NCI-H2029 treated with DMSO at 0.1 percent for 48 hours (cell line): Measurements from ENCODE around the gene CSDE1.

Experiments used
- DNase-seq: peaks from one replicate; lab custom pipeline; 2025; lab: John Stamatoyannopoulos, UW

CSDE1 gene

DNA sequence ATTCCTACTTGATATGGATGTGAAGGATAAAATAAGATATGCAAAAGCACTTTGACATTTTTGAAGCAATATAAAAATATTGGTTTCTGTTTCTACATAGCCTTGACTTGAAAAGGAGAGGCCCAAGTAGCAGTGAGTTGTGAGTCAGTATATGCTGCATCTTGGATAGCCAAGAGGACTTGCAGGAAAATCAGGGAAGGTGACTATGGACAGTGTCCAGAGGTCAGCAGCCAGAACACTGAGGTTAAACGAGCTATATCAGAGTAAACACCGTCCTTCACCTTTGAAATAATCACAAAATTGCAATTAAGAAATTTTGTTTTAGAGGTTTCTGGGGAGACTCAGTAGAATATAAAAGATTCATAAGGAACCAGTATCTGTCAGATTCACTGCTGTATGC is 55.9 kb downstream of the CSDE1 start:
- DNase-seq = no peak

DNA sequence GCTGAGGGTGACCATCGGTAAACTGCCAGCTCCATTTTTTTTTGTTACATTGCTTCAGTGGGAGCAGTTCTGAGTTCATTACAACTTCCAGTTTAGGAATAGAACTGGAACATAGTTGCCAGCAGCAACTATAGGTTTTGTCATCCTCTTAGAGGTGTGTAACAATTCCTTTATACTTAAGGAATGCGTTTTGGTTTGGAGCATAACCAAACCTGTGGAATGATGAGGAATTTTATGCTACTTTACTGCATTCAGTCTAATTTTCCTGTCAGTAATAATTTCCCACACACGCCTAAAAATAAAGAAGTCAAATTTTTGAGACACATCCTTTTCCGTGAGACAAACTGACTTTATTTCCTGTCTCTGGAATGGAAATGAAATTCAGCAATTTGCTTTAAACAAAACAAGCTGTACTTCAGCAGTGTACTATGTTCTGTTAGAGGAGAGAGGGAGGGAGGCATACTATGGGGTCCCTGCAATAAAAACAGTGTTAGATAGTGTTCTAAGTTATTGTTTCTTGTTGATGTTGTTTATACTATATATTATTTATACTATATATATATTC is 57.7 kb downstream of the CSDE1 start:
- DNase-seq = no peak

DNA sequence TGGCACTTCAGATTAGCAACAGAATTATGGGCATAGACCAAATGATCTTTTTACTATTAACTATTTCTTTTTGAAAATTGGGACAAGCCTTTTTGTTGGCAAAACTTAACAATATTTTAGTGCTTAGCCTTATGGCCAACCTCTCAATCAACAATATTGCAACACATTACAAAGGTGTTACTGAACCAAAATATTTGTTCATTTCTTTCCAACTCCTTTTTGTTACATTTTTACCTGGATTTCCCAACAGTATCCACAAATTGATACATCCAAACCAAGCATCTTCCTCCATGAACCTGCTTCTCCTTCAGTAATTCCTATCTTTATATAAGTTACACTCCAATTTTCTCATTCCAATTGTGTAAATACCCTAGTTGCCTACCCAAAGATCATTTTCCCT is 61.0 kb downstream of the CSDE1 start:
- no peak for DNase-seq

DNA sequence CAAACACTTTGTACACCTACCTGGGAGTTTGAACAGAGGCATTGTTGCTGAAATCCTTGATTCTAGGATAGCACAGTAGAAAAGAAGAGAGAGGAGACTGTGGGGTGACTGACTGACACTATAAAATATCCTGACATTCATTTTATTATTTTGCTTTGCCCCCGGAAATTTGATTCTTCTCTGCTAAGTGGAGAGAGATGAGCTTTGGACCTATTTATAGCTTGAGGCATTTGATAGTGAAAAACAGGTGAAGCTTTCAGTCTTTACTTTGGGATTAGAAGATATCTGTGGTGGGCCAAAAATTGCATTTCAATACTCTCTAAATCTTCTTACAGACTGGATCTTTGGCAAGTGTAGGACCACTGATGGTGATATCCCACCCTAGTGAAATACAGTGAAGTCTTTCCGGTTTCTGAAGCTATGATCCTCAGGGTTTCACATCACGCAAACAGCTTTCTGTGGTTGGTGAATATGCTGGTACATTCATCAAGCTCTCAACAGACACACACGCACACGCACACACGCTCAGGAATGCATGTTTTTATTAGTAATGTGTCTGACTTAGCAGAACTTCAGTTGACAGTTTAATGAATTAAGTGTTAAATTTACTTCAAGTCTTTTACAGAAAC is 62.2 kb downstream of the CSDE1 start, which contains the start of gene AMPD1:
TSS of gene AMPD1 (minus strand) at position 117 of the 629 bp plus-strand sequence. CDS start at position 42, 75 bp downstream.
- no peak for DNase-seq

DNA sequence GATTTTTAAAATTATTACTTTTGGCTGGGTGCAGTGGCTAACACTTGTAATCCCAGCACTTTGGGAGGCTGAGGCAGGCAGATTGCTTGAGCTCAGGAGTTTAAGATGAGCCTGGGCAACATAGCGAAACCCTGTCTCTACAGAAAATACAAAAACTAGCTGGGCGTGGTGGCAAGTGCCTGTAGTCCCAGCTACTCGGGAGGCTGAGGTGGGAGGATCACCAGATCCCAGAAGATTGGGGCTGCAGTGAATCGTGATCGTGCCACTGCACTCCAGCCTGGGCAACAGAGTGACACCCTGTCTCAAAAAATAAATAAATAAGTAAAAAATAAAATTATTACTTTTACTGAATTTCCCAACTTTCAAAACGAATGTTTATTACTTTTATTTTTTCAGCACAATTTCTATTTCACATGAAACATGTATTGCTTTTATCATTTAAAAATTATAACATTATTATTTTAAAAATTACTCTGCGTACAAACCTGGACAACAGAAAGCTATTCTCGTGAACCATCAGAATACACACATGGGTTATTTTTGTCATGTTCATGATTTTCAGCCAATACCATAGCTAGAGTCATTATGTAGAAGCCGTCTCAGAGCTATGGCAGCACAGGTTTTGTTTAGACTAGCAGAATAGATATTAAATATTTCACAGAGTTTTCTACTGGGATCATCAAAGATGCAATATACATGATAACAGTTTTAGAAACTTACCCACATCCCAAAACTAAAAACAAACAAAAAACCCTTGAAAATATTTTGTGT is 63.1 kb downstream of the CSDE1 start:
- no peak for DNase-seq

DNA sequence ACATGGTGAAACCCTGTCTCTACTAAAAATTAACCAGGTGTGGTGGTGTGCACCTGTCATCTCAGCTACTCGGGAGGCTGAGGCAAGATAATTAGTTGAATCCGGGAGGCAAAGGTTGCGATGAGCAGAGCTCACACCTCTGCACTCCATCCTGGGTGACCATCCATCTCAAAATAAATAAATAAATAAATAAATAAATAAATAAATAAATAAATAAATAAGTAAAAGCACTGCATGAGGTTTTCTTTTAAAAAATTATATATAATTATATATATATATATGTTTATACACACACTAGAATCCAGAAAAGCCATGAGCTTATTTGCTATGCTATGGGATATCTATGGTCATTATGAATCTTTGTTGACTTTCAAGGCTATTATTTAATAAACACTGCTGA is 64.8 kb downstream of the CSDE1 start:
- DNase-seq = no peak

DNA sequence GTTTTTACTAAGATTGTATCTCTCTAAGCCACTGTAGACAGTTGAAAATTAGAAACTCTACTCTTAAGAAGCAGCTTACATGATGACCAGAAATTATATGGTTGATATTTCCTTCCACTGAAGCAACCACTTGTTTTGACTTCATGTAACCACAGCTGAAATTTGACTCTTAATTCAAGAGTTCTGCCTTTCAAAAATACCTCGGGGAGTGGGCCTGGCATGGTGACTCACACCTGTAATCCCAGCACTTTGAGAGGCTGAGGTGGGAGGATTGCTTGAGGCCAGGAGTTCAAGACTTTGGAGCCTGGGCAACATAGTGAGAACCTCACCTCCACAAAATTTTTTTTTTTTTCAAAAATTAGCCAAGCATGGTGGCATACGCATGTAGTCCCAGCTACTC is 66.7 kb downstream of the CSDE1 start:
- DNase-seq = no peak

DNA sequence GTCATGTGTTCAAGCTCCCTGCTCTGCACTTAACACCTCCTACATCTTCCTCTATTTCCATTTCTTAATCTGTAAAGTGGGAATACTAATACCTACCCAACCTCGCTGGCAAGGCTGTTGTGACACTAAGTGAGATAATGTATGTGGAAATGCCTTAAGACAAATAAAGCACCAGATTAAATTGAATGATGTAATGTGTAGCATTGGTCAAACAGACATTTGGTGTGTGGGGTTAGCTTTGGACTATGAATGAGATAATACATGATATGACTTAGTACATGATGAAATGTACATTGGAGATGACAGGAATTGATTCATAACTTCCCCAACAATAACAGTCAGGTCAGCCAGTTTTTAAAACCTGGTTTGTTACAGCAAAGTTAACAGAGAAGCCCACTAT is 67.6 kb downstream of the CSDE1 start:
- DNase-seq = no peak

DNA sequence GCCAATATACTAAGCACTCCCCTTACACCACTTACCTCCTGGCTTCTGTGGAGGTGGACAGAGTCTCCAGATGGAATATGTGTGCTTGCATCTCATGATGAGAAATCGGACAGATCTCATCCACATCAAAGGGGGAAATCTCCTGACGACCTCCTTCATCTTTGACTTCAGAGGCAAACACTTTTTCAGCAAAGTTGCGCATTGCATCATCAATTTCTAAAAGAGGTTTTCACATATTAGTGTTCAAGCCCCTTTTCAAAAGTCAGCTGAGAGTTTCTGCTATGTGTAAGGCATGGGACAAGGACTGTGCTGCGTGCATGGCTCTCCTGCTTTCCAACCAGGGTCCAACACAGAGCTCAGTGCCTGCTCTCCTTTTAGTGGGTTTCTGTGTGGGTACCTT is 69.3 kb downstream of the CSDE1 start:
- DNase-seq = no peak

DNA sequence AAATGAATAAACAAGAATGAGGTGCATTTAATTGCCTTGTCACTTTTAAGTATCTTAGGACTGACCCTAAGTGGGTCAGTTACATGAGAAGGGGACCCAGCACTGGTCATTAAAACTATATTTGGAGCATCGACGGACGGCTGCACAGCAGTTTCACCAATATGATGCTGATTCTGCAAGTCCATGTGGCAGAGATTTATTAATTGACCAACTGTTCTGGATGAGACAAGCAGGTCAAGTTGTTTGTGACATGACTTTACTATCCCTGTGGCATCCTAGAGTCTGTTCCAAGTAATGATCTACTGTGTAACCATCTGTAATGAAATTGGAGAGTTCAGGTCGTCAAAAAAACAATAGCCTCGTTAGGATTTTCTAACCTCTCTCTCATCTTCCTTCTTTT is 71.9 kb downstream of the CSDE1 start:
- no peak for DNase-seq

DNA sequence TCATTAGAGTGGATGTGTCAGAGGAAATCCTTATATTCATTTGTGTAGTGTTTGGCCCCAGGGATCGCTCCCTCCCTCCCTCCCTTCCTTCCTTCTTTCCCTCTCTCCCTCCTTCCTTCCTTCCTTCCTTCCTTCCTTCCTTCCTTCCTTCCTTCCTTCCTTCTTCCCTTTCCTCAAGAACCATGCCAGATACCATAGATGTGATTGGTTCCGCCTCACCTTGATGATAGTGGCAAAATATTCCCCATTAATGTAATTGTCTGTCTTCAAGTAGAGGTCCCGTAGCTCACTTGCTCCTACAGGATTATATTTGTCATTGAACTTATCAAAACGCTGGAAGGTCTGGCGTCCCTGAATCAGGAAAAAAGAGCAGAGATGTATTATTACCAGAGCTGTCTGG is 80.1 kb downstream of the CSDE1 start:
- DNase-seq = no peak

DNA sequence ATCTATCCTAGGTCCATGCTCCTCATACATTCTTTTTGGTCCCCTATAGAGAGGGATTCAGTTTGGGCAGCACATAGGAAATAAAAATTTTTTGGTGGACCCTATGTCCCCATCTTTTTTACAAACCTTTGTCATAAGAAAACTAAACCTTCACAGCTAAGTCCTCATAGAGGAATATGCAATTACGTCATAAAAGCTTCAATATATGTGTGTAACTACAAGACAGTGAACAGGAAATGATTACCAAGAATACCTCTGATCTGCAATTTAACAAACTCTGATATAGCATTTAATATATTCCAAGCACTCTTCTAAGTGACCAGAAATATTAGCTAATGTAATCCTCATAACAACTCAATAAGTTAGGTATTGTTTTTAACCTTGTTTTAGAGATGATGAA is 81.7 kb downstream of the CSDE1 start:
- DNase-seq = no peak

DNA sequence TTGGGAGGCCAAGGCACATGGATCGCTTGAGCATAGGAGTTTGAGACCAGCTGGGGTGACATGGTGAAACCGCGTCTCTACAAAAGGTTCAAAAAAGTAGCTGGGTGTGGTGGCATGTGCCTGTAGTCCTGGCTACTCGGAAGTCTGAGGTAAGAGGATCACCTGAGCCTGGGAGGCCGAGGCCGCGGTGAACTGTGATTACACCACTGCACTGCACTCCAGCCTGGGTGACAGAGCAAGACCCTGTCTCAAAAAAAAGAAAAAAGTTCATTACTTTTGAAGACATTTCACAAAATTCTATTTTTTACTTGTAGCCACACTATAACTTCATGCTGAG is 85.9 kb downstream of the CSDE1 start:
- no peak for DNase-seq

DNA sequence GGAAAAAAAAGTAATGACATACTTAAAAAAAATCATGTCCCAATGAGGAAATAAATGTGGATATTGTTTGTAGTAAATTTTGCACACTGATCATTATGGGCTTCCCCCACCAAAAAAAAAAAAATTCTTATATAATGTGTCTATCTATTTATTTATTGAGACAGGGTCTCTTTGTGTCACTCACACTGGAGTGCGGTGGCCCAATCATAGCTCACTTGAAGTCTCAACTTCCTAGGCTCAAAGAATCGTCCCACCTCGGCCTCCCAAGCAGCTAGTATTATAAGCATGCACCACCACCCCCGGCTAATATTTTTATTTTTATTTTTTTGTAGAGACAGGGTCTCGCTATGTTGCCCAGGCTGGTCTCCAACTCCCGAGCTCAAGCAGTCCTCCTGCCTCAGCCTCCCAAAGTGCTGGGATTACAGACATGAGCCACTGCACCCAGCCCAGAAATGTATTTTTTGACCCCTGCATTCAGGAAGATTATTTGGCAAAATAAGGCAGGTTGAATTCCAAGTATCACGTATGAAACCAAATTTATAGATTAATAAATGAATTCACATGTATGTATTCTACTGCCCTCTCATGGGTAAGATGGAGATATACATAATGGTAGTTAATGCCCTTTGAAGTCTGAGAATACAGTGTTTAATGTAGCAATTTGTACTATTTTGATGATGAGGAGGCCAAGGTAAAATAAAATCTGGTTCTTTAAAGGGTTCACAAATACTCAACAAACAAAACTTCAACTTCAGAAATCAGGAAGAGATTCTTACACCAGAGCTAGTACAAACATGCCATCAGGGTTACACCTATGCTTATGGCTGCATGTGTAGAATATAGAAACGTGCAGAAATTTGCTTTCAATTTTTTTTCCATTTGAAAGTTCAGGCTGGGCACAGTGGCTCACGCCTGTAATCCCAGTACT is 86.5 kb downstream of the CSDE1 start:
- DNase-seq = no peak

DNA sequence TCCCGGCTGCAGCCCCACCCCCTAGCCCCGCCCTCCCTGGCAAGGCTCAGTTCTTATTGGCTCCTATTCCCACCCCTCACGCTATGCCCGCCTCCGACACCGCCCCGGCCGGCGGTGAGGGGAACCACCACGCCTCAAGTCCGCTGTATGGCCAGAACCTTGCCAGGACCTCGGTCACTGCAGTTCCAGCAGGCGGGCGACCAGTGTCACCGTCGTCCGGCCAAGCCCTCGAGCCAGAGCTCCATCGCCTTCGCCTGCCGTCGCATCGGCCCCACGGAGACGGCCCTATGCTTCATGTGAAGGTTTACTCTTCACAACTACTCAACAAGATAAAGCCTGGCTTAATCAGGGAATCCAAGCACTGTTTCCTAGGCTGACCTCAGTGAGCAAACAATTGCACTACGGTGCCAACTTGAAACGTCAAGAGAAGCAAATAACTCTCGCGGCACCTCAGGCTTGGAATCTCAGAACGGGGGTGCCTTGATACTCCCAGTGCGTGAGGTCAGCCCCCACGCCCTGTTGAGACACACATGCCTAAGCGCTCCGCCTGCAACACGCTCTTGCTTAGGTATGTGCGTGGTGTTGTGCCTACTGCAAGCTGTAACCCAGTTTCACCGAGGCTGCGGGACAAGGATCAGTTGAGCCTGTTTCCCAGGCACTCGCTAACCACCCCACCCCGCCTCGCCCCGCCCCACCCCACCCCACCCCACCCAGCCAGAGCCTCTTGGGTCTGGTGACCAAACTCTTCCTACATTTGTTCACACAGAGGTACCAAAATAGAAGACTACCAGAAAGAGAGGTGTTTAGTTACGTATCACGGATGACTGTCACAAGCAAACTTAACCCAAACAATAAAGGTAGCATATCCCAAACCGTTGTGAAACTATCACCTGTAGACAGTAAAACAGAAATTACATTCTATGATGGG is 87.4 kb downstream of the CSDE1 start:
- DNase-seq = peak; percentile 20

DNA sequence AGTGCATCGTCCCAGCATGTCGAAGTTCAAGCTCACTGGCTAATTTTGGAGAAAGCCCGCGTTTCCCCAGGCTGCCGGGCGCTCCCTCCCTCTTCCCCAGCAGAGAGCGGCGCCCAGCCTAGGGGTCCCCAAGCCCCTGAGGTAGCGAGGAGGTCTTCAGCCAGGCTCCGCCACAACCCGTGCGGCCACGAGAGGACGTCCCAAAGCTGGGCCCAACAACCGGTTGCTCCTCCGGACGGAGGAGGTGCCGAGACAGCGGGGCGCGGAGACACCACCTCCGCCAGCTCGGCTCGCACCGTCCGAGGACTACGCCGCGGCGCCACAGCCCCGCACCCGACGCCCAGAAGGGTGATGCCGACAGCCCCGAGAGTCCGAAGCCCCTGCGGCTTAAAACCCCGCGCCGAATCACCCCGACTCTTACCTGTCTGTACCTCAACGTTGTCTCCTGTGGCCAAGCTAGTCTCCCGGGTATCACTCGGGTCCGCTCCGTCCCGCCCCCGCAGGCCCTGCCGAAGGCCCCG is 88.2 kb downstream of the CSDE1 start, which contains the start of gene DENND2C:
TSS of gene DENND2C (minus strand) at position 488 of the 521 bp plus-strand sequence. CDS start 44,065 bp downstream, outside the sequence.
- no peak for DNase-seq

DNA sequence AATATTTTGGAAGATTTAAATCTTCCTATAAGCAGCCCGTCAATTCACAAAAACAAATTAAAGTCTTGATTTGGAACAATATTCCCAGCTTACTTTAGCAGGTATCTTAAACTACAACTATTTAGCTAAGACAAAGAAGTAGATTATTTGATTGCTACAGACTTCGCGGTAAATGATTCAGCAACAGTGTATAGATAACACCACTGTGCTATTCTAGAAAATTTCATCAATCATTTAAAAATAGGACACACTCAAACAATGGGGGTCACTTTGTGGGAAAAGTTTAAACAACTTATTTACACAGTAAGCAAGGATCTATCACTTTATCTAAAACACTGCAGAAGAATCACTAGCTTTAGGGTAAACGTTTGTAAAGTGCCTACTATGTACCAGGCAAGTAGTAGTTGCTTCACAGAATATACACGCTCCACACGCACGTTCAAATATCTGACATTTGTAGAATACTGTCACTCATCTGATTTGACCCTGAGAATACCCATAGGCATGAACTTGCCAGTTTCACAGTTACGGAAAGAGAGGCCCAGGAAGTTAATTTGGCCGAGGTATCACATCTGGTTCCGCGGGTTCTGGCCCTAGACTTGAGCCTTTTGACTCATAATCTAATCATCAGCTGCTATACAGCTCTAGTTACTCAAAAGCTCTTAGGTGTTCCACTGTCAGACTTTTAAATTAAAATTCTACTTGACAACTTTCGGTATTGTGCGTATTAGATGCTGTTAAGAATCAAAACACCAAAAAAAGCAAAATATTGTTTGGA is 88.8 kb downstream of the CSDE1 start:
- DNase-seq = no peak

DNA sequence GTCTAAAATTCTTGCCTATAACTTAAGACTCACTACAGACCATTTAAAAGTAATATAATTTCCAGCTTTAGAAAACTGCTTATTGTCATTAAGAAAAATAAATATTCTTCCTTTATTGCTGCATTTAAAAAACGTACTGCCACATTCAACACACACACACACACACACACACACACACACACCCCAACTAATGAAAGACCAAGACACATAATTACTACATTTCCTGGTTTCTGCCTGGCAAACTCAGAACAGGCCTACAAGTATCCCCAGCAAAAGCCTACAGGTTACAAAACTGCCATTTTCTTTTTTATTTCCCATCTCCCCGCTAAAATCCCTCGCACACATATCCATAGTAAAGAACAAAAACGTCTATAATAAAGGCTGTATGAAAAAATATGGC is 89.4 kb downstream of the CSDE1 start:
- DNase-seq = no peak

DNA sequence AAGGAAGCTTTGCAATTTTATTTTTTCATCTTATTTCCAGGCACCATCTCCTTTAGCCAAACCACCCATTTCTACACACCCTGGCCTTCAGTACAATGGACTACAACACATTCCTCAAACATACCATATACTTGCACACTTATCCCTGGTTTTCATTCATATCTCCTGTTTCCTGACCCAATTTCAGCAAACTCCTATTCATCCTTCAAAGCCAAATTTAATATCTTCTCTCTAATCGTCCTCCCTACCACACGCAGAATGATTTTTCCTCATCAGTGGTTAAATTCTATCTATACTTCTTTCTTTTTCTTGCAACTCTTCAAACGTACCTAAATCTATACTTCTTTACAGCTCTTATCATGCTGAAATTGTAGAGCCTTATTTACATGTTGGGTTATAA is 90.8 kb downstream of the CSDE1 start:
- no peak for DNase-seq
